Trophoblast cell (in vitro differentiated cells and primary cell): Measurements from ENCODE around the gene NLRC3.

Experiments
- DNase-seq, 2 donors: peaks; one replicate each; pipeline ENCODE4 v3.0.0-alpha.2; 2016
- H2AFZ ChIP-seq: 2 replicates; pipeline ENCODE4 v1.6.1; 2013; ENCODE audit warnings: low read length, moderate library complexity, mild to moderate bottlenecking; ENCODE audit not compliant: insufficient read depth, poor library complexity
- H2AK5ac ChIP-seq: 2 replicates; pipeline ENCODE4 v1.6.1; 2013; ENCODE audit warnings: mild to moderate bottlenecking, low read length
- H2BK120ac ChIP-seq: 2 replicates; pipeline ENCODE4 v1.6.1; 2013; ENCODE audit warnings: low read length, mild to moderate bottlenecking, moderate library complexity; ENCODE audit not compliant: insufficient read depth, poor library complexity
- H2BK12ac ChIP-seq: 2 replicates; pipeline ENCODE4 v1.6.1; 2013; ENCODE audit warnings: mild to moderate bottlenecking, low read length, moderate library complexity
- H2BK5ac ChIP-seq: 2 replicates; pipeline ENCODE4 v1.6.1; 2013; ENCODE audit warnings: low read length, low read depth, moderate library complexity, mild to moderate bottlenecking; ENCODE audit not compliant: poor library complexity
- H3K14ac ChIP-seq: 2 replicates; pipeline ENCODE4 v1.6.1; 2013; ENCODE audit warnings: mild to moderate bottlenecking, low read length
- H3K18ac ChIP-seq: 2 replicates; pipeline ENCODE4 v1.6.1; 2013; ENCODE audit warnings: mild to moderate bottlenecking, low read length
- H3K23ac ChIP-seq: 2 replicates; pipeline ENCODE4 v1.6.1; 2013; ENCODE audit warnings: low read length
- H3K27ac ChIP-seq: 2 replicates; pipeline ENCODE4 v1.5.1; 2013; ENCODE audit warnings: low read depth, mild to moderate bottlenecking, inconsistent platforms, low read length, moderate library complexity
- H3K27me3 ChIP-seq: 2 replicates; pipeline ENCODE4 v1.6.1; 2013; ENCODE audit warnings: inconsistent platforms, mild to moderate bottlenecking, low read length, moderate library complexity; ENCODE audit not compliant: insufficient read depth
- H3K36me3 ChIP-seq, 2 experiments: 1 replicate in 1 of 2; 2 replicates in 1 of 2; pipeline ENCODE4 v1.6.1; 2013; ENCODE audit warnings: low read length in 2 of 2, mild to moderate bottlenecking in 2 of 2, moderate library complexity in 1 of 2; ENCODE audit not compliant: insufficient read depth in 2 of 2, control insufficient read depth in 1 of 2
- H3K4ac ChIP-seq: 2 replicates; pipeline ENCODE4 v1.6.1; 2013; ENCODE audit warnings: low read depth, mild to moderate bottlenecking, low read length, moderate library complexity
- H3K4me1 ChIP-seq, 2 experiments: 1 replicate in 1 of 2; 2 replicates in 1 of 2; pipeline ENCODE4 v1.6.1; 2013; ENCODE audit warnings: low read length in 2 of 2, mild to moderate bottlenecking in 2 of 2, moderate library complexity in 1 of 2; ENCODE audit not compliant: insufficient read depth in 2 of 2, control insufficient read depth in 1 of 2
- H3K4me2 ChIP-seq: 2 replicates; pipeline ENCODE4 v1.6.1; 2013; ENCODE audit warnings: inconsistent platforms, mild to moderate bottlenecking, low read length, moderate library complexity
- H3K4me3 ChIP-seq: 2 replicates; pipeline ENCODE4 v1.5.1; 2013; ENCODE audit warnings: mild to moderate bottlenecking, low read depth, low read length, inconsistent platforms
- H3K79me1 ChIP-seq: one replicate; pipeline ENCODE4 v1.6.1; 2013; ENCODE audit warnings: low read length
- H3K79me2 ChIP-seq: 2 replicates; pipeline ENCODE4 v1.6.1; 2013; ENCODE audit warnings: low read length, mild to moderate bottlenecking; ENCODE audit not compliant: control insufficient read depth, insufficient read depth, poor library complexity
- H3K9ac ChIP-seq: 2 replicates; pipeline ENCODE4 v1.6.1; 2013; ENCODE audit warnings: mild to moderate bottlenecking, low read length
- H3K9me3 ChIP-seq: 2 replicates; pipeline ENCODE4 v1.6.1; 2013; ENCODE audit warnings: low read depth, mild to moderate bottlenecking, control low read depth, inconsistent platforms, low read length; ENCODE audit not compliant: insufficient read depth
- H4K12ac ChIP-seq: 2 replicates; pipeline ENCODE4 v1.6.1; 2013; ENCODE audit warnings: low read depth, mild to moderate bottlenecking, low read length, moderate library complexity
- H4K8ac ChIP-seq: 2 replicates; pipeline ENCODE4 v1.6.1; 2013; ENCODE audit warnings: low read depth, mild to moderate bottlenecking, low read length, moderate library complexity
- H4K91ac ChIP-seq: one replicate; pipeline ENCODE4 v1.6.1; 2013; ENCODE audit warnings: low read depth, mild to moderate bottlenecking, low read length, moderate library complexity
- whole genome bisulfite sequencing: extraction: QIAGEN DNeasy Blood & Tissue Kit; methylation state at CpG from one replicate; pipeline ENCODE4 v1.1.7; 2013; ENCODE audit warnings: missing lambda C conversion rate; ENCODE audit not compliant: insufficient read length, insufficient coverage; ENCODE audit errors: extremely low coverage; 5-methylcytosine and 5-hydroxymethylcytosine counted together

The NLRC3 gene

DNA sequence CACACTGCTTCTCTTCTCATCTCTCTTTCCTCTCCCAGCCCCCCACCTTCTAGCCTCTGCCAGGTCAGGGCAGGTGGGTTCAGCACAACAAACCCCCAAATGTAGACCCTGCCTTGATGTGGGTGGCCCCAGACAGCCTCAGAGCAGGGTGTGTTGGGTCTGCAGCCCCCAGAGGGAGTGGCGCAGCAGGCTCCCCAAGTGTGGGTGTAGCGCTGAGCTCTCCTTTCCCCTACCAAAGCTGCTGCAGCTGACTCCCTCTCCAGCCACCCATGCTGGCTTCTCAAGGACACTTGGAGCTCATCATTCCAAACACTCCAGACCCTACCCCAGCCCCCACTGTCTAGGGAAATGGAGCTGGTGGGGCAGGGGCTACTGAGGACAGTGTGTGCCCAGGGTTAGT, 27.3 kb downstream of the NLRC3 start:
- no peaks in the 10 kb centered on the region for H3K79me2 ChIP-seq
- no peak overlapping the region for H3K23ac ChIP-seq
- H2AFZ ChIP-seq: no peak overlapping the region
- DNase-seq: no peak
- no peak overlapping the region for H2BK120ac ChIP-seq
- H4K8ac ChIP-seq: no peak overlapping the region
- no peak overlapping the region for H4K12ac ChIP-seq
- H3K9ac ChIP-seq: no peak overlapping the region
- H4K91ac ChIP-seq: no peak overlapping the region
- H3K9me3 ChIP-seq: peaks cover 3% of the 10 kb centered on the region
- no peak overlapping the region for H2BK12ac ChIP-seq
- H3K4ac ChIP-seq: no peak overlapping the region
- H3K14ac ChIP-seq: no peak overlapping the region
- no peak overlapping the region for H3K4me3 ChIP-seq
- no peak overlapping the region for H3K18ac ChIP-seq
- no peaks in the 10 kb centered on the region for H3K36me3 ChIP-seq
- no peaks in the 10 kb centered on the region for H3K4me1 ChIP-seq
- peaks cover 3% of the 10 kb centered on the region for H3K27me3 ChIP-seq
- no peak overlapping the region for H3K27ac ChIP-seq
- no peak overlapping the region for H3K4me2 ChIP-seq
- H2AK5ac ChIP-seq: no peak overlapping the region
- H3K79me1 ChIP-seq: no peaks in the 10 kb centered on the region
- no peak overlapping the region for H2BK5ac ChIP-seq
- no CpG with 5 or more reads among the region's 2 CpGs for WGBS

DNA sequence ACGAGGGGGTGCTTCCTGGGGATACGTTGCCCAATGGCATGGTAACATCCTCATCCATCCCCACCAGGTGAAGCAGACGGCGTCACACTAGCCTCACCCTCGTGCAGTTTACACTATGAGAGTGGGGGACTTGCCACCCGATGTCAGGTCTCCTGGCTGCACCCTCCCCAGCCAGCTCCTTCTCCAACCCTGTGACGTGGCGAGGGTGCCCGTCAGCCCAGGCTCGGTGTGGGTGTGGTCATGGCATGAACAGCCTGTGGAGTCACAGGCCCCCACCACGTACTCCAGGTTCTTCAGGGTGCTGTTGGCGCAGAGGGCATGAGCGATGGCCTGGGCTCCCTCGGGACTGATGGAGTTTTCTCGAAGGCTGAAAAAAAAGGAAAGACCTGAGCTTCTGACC, 28.3 kb downstream of the NLRC3 start:
- H3K27ac ChIP-seq: no peak overlapping the region
- no CpG with 5 or more reads among the region's 15 CpGs for WGBS

DNA sequence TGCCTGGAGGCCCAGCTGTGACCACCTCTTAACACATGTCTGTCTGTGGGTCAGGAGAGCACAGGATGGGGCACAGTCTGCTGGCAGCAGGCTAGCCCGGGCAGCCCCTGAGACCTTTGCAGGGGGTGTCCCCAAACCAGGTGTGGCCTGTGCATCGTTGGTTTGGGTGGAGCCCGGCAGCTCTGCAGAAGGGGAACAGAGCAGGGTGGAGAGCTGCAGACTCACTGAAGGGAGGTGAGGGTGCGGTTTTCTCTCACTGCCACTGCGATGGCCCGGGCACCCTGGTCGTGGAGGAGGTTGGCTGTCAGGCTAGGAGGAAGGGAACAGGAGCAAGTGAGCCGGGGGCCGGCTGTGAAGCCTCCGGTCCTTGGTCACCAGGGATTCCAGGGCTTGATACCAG, 28.8 kb downstream of the NLRC3 start:
- H3K4me2 ChIP-seq: no peak overlapping the region
- H3K14ac ChIP-seq: no peak overlapping the region
- no peak overlapping the region for H2BK12ac ChIP-seq
- no peak overlapping the region for H2BK5ac ChIP-seq
- no peak overlapping the region for H2BK120ac ChIP-seq
- DNase-seq: no peak
- no peak overlapping the region for H4K8ac ChIP-seq
- no peak overlapping the region for H3K18ac ChIP-seq
- H3K9ac ChIP-seq: no peak overlapping the region
- H4K91ac ChIP-seq: no peak overlapping the region
- H3K9me3 ChIP-seq: peaks cover 3% of the 10 kb centered on the region
- H3K23ac ChIP-seq: no peak overlapping the region
- WGBS: no CpG with 5 or more reads among the region's 10 CpGs
- H3K4ac ChIP-seq: no peak overlapping the region
- H4K12ac ChIP-seq: no peak overlapping the region
- H3K79me2 ChIP-seq: no peaks in the 10 kb centered on the region
- H3K36me3 ChIP-seq: no peaks in the 10 kb centered on the region
- H3K27me3 ChIP-seq: peaks cover 3% of the 10 kb centered on the region
- no peak overlapping the region for H3K4me3 ChIP-seq
- no peak overlapping the region for H3K27ac ChIP-seq
- no peak overlapping the region for H2AK5ac ChIP-seq
- H2AFZ ChIP-seq: no peak overlapping the region
- H3K79me1 ChIP-seq: no peaks in the 10 kb centered on the region
- no peaks in the 10 kb centered on the region for H3K4me1 ChIP-seq

More for the DNA sequence above, 28.3 kb downstream of the NLRC3 start:
- H3K9me3 ChIP-seq: peaks cover 3% of the 10 kb centered on the region
- DNase-seq: no peak
- H3K14ac ChIP-seq: no peak overlapping the region
- no peak overlapping the region for H3K18ac ChIP-seq
- no peak overlapping the region for H2AFZ ChIP-seq
- no peaks in the 10 kb centered on the region for H3K79me2 ChIP-seq
- H4K12ac ChIP-seq: no peak overlapping the region
- no peak overlapping the region for H4K91ac ChIP-seq
- no peaks in the 10 kb centered on the region for H3K79me1 ChIP-seq
- H3K4ac ChIP-seq: no peak overlapping the region
- no peak overlapping the region for H2BK120ac ChIP-seq
- H3K4me2 ChIP-seq: no peak overlapping the region
- H2AK5ac ChIP-seq: no peak overlapping the region
- H3K4me1 ChIP-seq: no peaks in the 10 kb centered on the region
- H3K36me3 ChIP-seq: no peaks in the 10 kb centered on the region
- H3K23ac ChIP-seq: no peak overlapping the region
- no peak overlapping the region for H2BK12ac ChIP-seq
- no peak overlapping the region for H3K9ac ChIP-seq
- peaks cover 3% of the 10 kb centered on the region for H3K27me3 ChIP-seq
- no peak overlapping the region for H3K4me3 ChIP-seq
- H4K8ac ChIP-seq: no peak overlapping the region
- H2BK5ac ChIP-seq: no peak overlapping the region

DNA sequence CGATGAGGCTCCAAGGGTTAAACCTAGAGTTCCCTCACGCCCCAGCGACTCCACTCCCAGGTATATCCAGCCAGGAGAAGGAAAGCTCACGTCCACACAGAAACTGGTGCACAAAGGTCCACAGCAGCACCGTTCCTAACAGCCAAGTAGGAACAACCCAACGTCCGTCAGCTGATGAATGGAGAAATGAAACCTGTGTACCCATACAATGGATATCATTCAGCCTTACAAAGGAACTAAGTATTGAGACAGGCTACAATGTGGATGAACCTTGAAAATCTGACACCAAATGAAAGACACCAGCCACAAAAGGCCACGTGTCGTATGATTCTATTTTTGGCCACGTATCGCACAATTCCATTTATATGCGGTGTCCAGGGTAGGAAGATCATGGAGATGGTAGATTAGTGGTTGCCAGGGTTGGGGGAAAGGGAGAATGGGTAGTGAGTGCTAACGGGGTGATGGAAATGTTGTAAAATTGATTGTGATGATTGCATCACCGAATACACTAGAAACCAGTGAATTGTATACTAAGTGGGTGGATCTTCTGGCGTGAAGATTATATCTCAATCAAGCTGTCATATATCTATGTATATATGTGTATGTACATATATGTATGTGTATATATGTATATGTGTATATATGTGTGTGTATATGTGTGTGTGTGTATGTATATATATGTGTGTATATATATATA, 30.1 kb downstream of the NLRC3 start:
- 100% methylated on average over 1 of the region's 15 CpGs for WGBS

More for the DNA sequence above, 30.1 kb downstream of the NLRC3 start:
- H3K9me3 ChIP-seq: peaks cover 3% of the 10 kb centered on the region
- H2BK12ac ChIP-seq: no peak overlapping the region
- H3K4me2 ChIP-seq: no peak overlapping the region
- H4K91ac ChIP-seq: no peak overlapping the region
- H3K23ac ChIP-seq: no peak overlapping the region
- H3K18ac ChIP-seq: no peak overlapping the region
- no peak overlapping the region for H4K12ac ChIP-seq
- no peaks in the 10 kb centered on the region for H3K36me3 ChIP-seq
- H3K9ac ChIP-seq: no peak overlapping the region
- H3K14ac ChIP-seq: no peak overlapping the region
- DNase-seq: no peak
- no peaks in the 10 kb centered on the region for H3K79me1 ChIP-seq
- H3K4me3 ChIP-seq: no peak overlapping the region
- H4K8ac ChIP-seq: no peak overlapping the region
- no peak overlapping the region for H2AK5ac ChIP-seq
- no peaks in the 10 kb centered on the region for H3K79me2 ChIP-seq
- no peak overlapping the region for H3K27ac ChIP-seq
- no peak overlapping the region for H2BK5ac ChIP-seq
- H3K4me1 ChIP-seq: no peaks in the 10 kb centered on the region
- H2BK120ac ChIP-seq: no peak overlapping the region
- no peaks in the 10 kb centered on the region for H3K27me3 ChIP-seq
- no peak overlapping the region for H2AFZ ChIP-seq
- no peak overlapping the region for H3K4ac ChIP-seq
